HT-29 (cell line): ENCODE results near the gene PRDM13. TPM values are rescaled to one million over a fixed set of nuclear protein-coding genes. Genes with fewer than 3 reads are reported as not detected.

Source experiments
- DNase-seq: peaks from one replicate; pipeline ENCODE4 v3.0.0-alpha.2; 2015; ENCODE audit warnings: low spot score
- total RNA-seq: library from RNA; depleted of rRNA; stranded (reverse); fragments of >200 nt; shearing (Covaris generic); gene quantifications from 2 replicates; pipeline ENCODE4 v1.2.3, GENCODE V29; 2014

PRDM13 gene
- total RNA-seq, 1 experiment from 2014 or later: not detected

GRCh38 chr6:99603421-99604165, 3.0 kb upstream of the PRDM13 start:
- no peak for DNase-seq

GRCh38 chr6:99604166-99605073, 2.2 kb upstream of the PRDM13 start:
- DNase-seq: no peak

GRCh38 chr6:99605074-99605734, 1.4 kb upstream of the PRDM13 start:
- no peak for DNase-seq

- no peak for DNase-seq
Observed at GRCh38 chr6:99605911-99606655, 550 bp upstream of the PRDM13 start.

GRCh38 chr6:99607416-99608036, 893 bp downstream of the PRDM13 start:
- DNase-seq: no peak

- no peak for DNase-seq
Observed at GRCh38 chr6:99608059-99608885, 1.6 kb downstream of the PRDM13 start.

- no peak for DNase-seq
Observed at GRCh38 chr6:99608886-99609482, 2.4 kb downstream of the PRDM13 start.

GRCh38 chr6:99609905-99610489, 3.4 kb downstream of the PRDM13 start:
- no peak for DNase-seq

GRCh38 chr6:99611148-99611547, 4.5 kb downstream of the PRDM13 start:
- DNase-seq: no peak

GRCh38 chr6:99612551-99613408, 6.1 kb downstream of the PRDM13 start:
- DNase-seq: no peak

- no peak for DNase-seq
Observed at GRCh38 chr6:99613409-99613704, 6.7 kb downstream of the PRDM13 start.

- no peak for DNase-seq
Observed at GRCh38 chr6:99613705-99614429, 7.2 kb downstream of the PRDM13 start.

- no peak for DNase-seq
Observed at GRCh38 chr6:99614430-99615186, 8.0 kb downstream of the PRDM13 start.

- no peak for DNase-seq
Observed at GRCh38 chr6:99617131-99617530, 10.5 kb downstream of the PRDM13 start.

- no peak for DNase-seq
Observed at GRCh38 chr6:99618649-99619408, 12.2 kb downstream of the PRDM13 start.

- DNase-seq: no peak
Observed at GRCh38 chr6:99619409-99619762, 12.8 kb downstream of the PRDM13 start.
